Smooth muscle cell (in vitro differentiated cells): ENCODE measurements around the gene ATP2B2. TPM values are rescaled to one million over a fixed set of nuclear protein-coding genes. Genes with fewer than 3 reads are reported as not detected.

Source experiments
- DNase-seq: peaks from one replicate; lab custom pipeline; 2025; ENCODE audit not compliant: unreplicated experiment; lab: John Stamatoyannopoulos, UW
- H2AFZ ChIP-seq: fragments of 200-600 bp; sonication (generic); 2 replicates; pipeline ENCODE4 v1.6.0; 2016; ENCODE audit warnings: antibody characterized with exemption, low read depth, mild to moderate bottlenecking
- H3F3A ChIP-seq: fragments of 200-600 bp; sonication (generic); 2 replicates; pipeline ENCODE4 v1.6.0; 2017; ENCODE audit warnings: antibody characterized with exemption, low read depth
- H3K27ac ChIP-seq: fragments of 200-600 bp; sonication (generic); 2 replicates; pipeline ENCODE4 v1.5.1; 2016; ENCODE audit warnings: low read depth, mild to moderate bottlenecking
- H3K27me3 ChIP-seq: fragments of 200-600 bp; sonication (generic); 2 replicates; pipeline ENCODE4 v1.6.1; 2016; ENCODE audit warnings: low read depth, mild to moderate bottlenecking
- H3K36me3 ChIP-seq: fragments of 200-600 bp; sonication (generic); 2 replicates; pipeline ENCODE4 v1.5.1; 2016; ENCODE audit warnings: low read depth
- H3K4me1 ChIP-seq: fragments of 200-600 bp; sonication (generic); 2 replicates; pipeline ENCODE4 v1.5.1; 2016; ENCODE audit warnings: low read depth
- H3K4me2 ChIP-seq: fragments of 200-600 bp; sonication (generic); 2 replicates; pipeline ENCODE4 v1.6.0; 2016; ENCODE audit warnings: mild to moderate bottlenecking
- H3K4me3 ChIP-seq: fragments of 200-600 bp; sonication (generic); 2 replicates; pipeline ENCODE4 v1.5.1; 2016; ENCODE audit warnings: mild to moderate bottlenecking
- H3K79me2 ChIP-seq: fragments of 200-600 bp; sonication (generic); 2 replicates; pipeline ENCODE4 v1.6.0; 2016; ENCODE audit warnings: low read depth, mild to moderate bottlenecking
- H3K9ac ChIP-seq: fragments of 200-600 bp; sonication (generic); 2 replicates; pipeline ENCODE4 v1.6.0; 2016; ENCODE audit warnings: low read depth
- H3K9me3 ChIP-seq: fragments of 200-600 bp; sonication (generic); replicated peaks from 2 replicates; pipeline ENCODE4 v1.5.1; 2016; ENCODE audit warnings: low read depth
- H4K20me1 ChIP-seq: fragments of 200-600 bp; sonication (generic); 2 replicates; pipeline ENCODE4 v1.6.0; 2016; ENCODE audit warnings: low read depth
- CTCF ChIP-seq: fragments of 200-600 bp; sonication (generic); IDR thresholded peaks from 2 replicates; pipeline ENCODE4 v1.5.1; 2017; ENCODE audit warnings: borderline replicate concordance, mild to moderate bottlenecking, antibody characterized with exemption; ENCODE audit not compliant: insufficient read depth, poor library complexity, severe bottlenecking
- WGBS: methylation state at CpG from one replicate; pipeline ENCODE4 v1.1.7; 2016; ENCODE audit warnings: low lambda C conversion rate; 5-methylcytosine and 5-hydroxymethylcytosine counted together
- polyA plus RNA-seq: library from polyadenylated mRNA; unstranded; fragments of >200 nt; fragmentation: Nextera tagmentation; extraction: Ambion mirVana; gene quantifications from 2 replicates; pipeline ENCODE4 v1.2.1, GENCODE V29; 2016
- total RNA-seq: library from RNA; depleted of rRNA; stranded (reverse); fragments of >200 nt; gene quantifications from 2 replicates; pipeline ENCODE4 v1.2.3, GENCODE V29; 2014

The ATP2B2 gene
- total and polyA plus RNA-seq, 2 experiments from 2014 or later, result not detected

- Histone ChIP-seq H3K9me3 (no peaks in the 10 kb centered on the region), H3K4me3 (no peak overlapping the region), H3K27me3 (peaks cover 7% of the 10 kb centered on the region), H3K4me2 (no peak overlapping the region), H3K4me1 (peaks cover 4% of the 10 kb centered on the region), H4K20me1 (no peaks in the 10 kb centered on the region), H3K36me3 (no peaks in the 10 kb centered on the region), H3F3A (no peaks in the 10 kb centered on the region), H3K9ac (no peak overlapping the region), H3K27ac (no peak overlapping the region), H2AFZ (no peak overlapping the region), H3K79me2 (no peaks in the 10 kb centered on the region)
- no peak for DNase-seq
- no peak for TF ChIP-seq CTCF
- WGBS, result 76% methylated on average over 19 of the region's 20 CpGs
Observed at GRCh38 chr3:10471054-10471688, 34.2 kb downstream of the ATP2B2 start.

- Histone ChIP-seq H3K27me3 (peaks cover 13% of the 10 kb centered on the region), H4K20me1 (no peaks in the 10 kb centered on the region)
- DNase-seq, result no peak
Observed at GRCh38 chr3:10470120-10471053, 35.0 kb downstream of the ATP2B2 start.

GRCh38 chr3:10469441-10470119, 35.8 kb downstream of the ATP2B2 start:
- no peak for DNase-seq
- H3K4me1 ChIP-seq, result peaks cover 4% of the 10 kb centered on the region
- H3K4me2 ChIP-seq, result no peak overlapping the region
- no peaks in the 10 kb centered on the region for H4K20me1 ChIP-seq
- no peak overlapping the region for H3K9ac ChIP-seq
- no peaks in the 10 kb centered on the region for H3F3A ChIP-seq
- TF ChIP-seq CTCF, result no peak
- no peak overlapping the region for H2AFZ ChIP-seq
- H3K27me3 ChIP-seq, result peaks cover 17% of the 10 kb centered on the region
- WGBS, result 76% methylated on average over 9 of the region's 9 CpGs
- H3K9me3 ChIP-seq, result no peaks in the 10 kb centered on the region
- no peaks in the 10 kb centered on the region for H3K36me3 ChIP-seq
- no peak overlapping the region for H3K27ac ChIP-seq
- H3K4me3 ChIP-seq, result no peak overlapping the region
- H3K79me2 ChIP-seq, result no peaks in the 10 kb centered on the region

More at GRCh38 chr3:10470120-10471053, 35.0 kb downstream of the ATP2B2 start:
- Histone ChIP-seq H3K79me2 (no peaks in the 10 kb centered on the region), H3K4me3 (no peak overlapping the region), H3F3A (no peaks in the 10 kb centered on the region), H3K4me2 (no peak overlapping the region), H3K4me1 (peaks cover 4% of the 10 kb centered on the region), H3K9ac (no peak overlapping the region), H3K27ac (no peak overlapping the region), H3K36me3 (no peaks in the 10 kb centered on the region), H3K9me3 (no peaks in the 10 kb centered on the region), H2AFZ (no peak overlapping the region)
- TF ChIP-seq CTCF, result no peak
- WGBS, result 70% methylated on average over 12 of the region's 12 CpGs
